Measurements from ENCODE around the gene DNAJB6.

GRCh38 chr7:157418204-157419034, 81.6 kb downstream of the DNAJB6 start:
- TF ChIP-seq, protein P1, sequence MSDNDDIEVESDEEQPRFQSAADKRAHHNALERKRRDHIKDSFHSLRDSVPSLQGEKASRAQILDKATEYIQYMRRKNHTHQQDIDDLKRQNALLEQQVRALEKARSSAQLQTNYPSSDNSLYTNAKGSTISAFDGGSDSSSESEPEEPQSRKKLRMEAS (IDR thresholded peaks at IDR 0.05) = no peak
- no peak for TF ChIP-seq ZBTB7A (IDR thresholded peaks at IDR 0.05; ENCODE audit: low read depth)
